Smooth muscle cell (in vitro differentiated cells): ENCODE data around the gene CTXN3. TPM values are rescaled to one million over a fixed set of nuclear protein-coding genes. Genes with fewer than 3 reads are reported as not detected.

Experiments
- DNase-seq: peaks from one replicate; lab custom pipeline; 2025; ENCODE audit not compliant: unreplicated experiment; lab: John Stamatoyannopoulos, UW
- H2AFZ ChIP-seq: fragments of 200-600 bp; sonication (generic); 2 replicates; pipeline ENCODE4 v1.6.0; 2016; ENCODE audit warnings: antibody characterized with exemption, low read depth, mild to moderate bottlenecking
- H3F3A ChIP-seq: fragments of 200-600 bp; sonication (generic); 2 replicates; pipeline ENCODE4 v1.6.0; 2017; ENCODE audit warnings: antibody characterized with exemption, low read depth
- H3K27ac ChIP-seq: fragments of 200-600 bp; sonication (generic); 2 replicates; pipeline ENCODE4 v1.5.1; 2016; ENCODE audit warnings: low read depth, mild to moderate bottlenecking
- H3K27me3 ChIP-seq: fragments of 200-600 bp; sonication (generic); 2 replicates; pipeline ENCODE4 v1.6.1; 2016; ENCODE audit warnings: low read depth, mild to moderate bottlenecking
- H3K36me3 ChIP-seq: fragments of 200-600 bp; sonication (generic); 2 replicates; pipeline ENCODE4 v1.5.1; 2016; ENCODE audit warnings: low read depth
- H3K4me1 ChIP-seq: fragments of 200-600 bp; sonication (generic); 2 replicates; pipeline ENCODE4 v1.5.1; 2016; ENCODE audit warnings: low read depth
- H3K4me2 ChIP-seq: fragments of 200-600 bp; sonication (generic); 2 replicates; pipeline ENCODE4 v1.6.0; 2016; ENCODE audit warnings: mild to moderate bottlenecking
- H3K4me3 ChIP-seq: fragments of 200-600 bp; sonication (generic); 2 replicates; pipeline ENCODE4 v1.5.1; 2016; ENCODE audit warnings: mild to moderate bottlenecking
- H3K79me2 ChIP-seq: fragments of 200-600 bp; sonication (generic); 2 replicates; pipeline ENCODE4 v1.6.0; 2016; ENCODE audit warnings: low read depth, mild to moderate bottlenecking
- H3K9ac ChIP-seq: fragments of 200-600 bp; sonication (generic); 2 replicates; pipeline ENCODE4 v1.6.0; 2016; ENCODE audit warnings: low read depth
- H3K9me3 ChIP-seq: fragments of 200-600 bp; sonication (generic); replicated peaks from 2 replicates; pipeline ENCODE4 v1.5.1; 2016; ENCODE audit warnings: low read depth
- H4K20me1 ChIP-seq: fragments of 200-600 bp; sonication (generic); 2 replicates; pipeline ENCODE4 v1.6.0; 2016; ENCODE audit warnings: low read depth
- CTCF ChIP-seq: fragments of 200-600 bp; sonication (generic); IDR thresholded peaks from 2 replicates; pipeline ENCODE4 v1.5.1; 2017; ENCODE audit warnings: borderline replicate concordance, mild to moderate bottlenecking, antibody characterized with exemption; ENCODE audit not compliant: insufficient read depth, poor library complexity, severe bottlenecking
- WGBS: methylation state at CpG from one replicate; pipeline ENCODE4 v1.1.7; 2016; ENCODE audit warnings: low lambda C conversion rate; 5-methylcytosine and 5-hydroxymethylcytosine counted together
- polyA plus RNA-seq: library from polyadenylated mRNA; unstranded; fragments of >200 nt; fragmentation: Nextera tagmentation; extraction: Ambion mirVana; gene quantifications from 2 replicates; pipeline ENCODE4 v1.2.1, GENCODE V29; 2016
- total RNA-seq: library from RNA; depleted of rRNA; stranded (reverse); fragments of >200 nt; gene quantifications from 2 replicates; pipeline ENCODE4 v1.2.3, GENCODE V29; 2014

The CTXN3 gene
- total and polyA plus RNA-seq, 2 experiments from 2014 or later: not detected

- no peaks in the 10 kb centered on the region for H3K4me1 ChIP-seq
These were observed 27.1 kb upstream of the CTXN3 start for GRCh38 chr5:127621601-127622325.

GRCh38 chr5:127634007-127634406 is 14.9 kb upstream of the CTXN3 start:
- no peaks in the 10 kb centered on the region for H3K4me1 ChIP-seq
- H3K27me3 ChIP-seq: no peaks in the 10 kb centered on the region
- H3K36me3 ChIP-seq: no peaks in the 10 kb centered on the region
- H3K79me2 ChIP-seq: no peaks in the 10 kb centered on the region
- H3K9me3 ChIP-seq: no peaks in the 10 kb centered on the region
- no peaks in the 10 kb centered on the region for H4K20me1 ChIP-seq
- no peak overlapping the region for H3K4me3 ChIP-seq
- DNase-seq: no peak
- no peak overlapping the region for H2AFZ ChIP-seq
- no peaks in the 10 kb centered on the region for H3F3A ChIP-seq
- no peak overlapping the region for H3K4me2 ChIP-seq
- TF ChIP-seq CTCF: no peak
- H3K27ac ChIP-seq: no peak overlapping the region
- H3K9ac ChIP-seq: no peak overlapping the region

More at GRCh38 chr5:127621601-127622325, 27.1 kb upstream of the CTXN3 start:
- Histone ChIP-seq H3K79me2 (no peaks in the 10 kb centered on the region), H3K9ac (no peak overlapping the region), H3K4me2 (no peak overlapping the region), H3K27ac (no peak overlapping the region), H2AFZ (no peak overlapping the region), H3K27me3 (no peaks in the 10 kb centered on the region), H3F3A (no peaks in the 10 kb centered on the region), H3K9me3 (no peaks in the 10 kb centered on the region), H3K36me3 (no peaks in the 10 kb centered on the region), H3K4me3 (no peak overlapping the region), H4K20me1 (no peaks in the 10 kb centered on the region)
- WGBS: 80% methylated on average over 4 of the region's 4 CpGs
- no peak for TF ChIP-seq CTCF
- DNase-seq: no peak

GRCh38 chr5:127639828-127640227 is 9.1 kb upstream of the CTXN3 start:
- no peaks in the 10 kb centered on the region for H3K36me3 ChIP-seq
- no peaks in the 10 kb centered on the region for H3F3A ChIP-seq
- no peaks in the 10 kb centered on the region for H3K4me1 ChIP-seq
- H3K27me3 ChIP-seq: no peaks in the 10 kb centered on the region
- WGBS: 43% methylated on average over 2 of the region's 2 CpGs
- no peak overlapping the region for H3K4me2 ChIP-seq
- H3K9ac ChIP-seq: no peak overlapping the region
- no peak for DNase-seq
- H3K27ac ChIP-seq: no peak overlapping the region
- H3K9me3 ChIP-seq: no peaks in the 10 kb centered on the region
- H2AFZ ChIP-seq: no peak overlapping the region
- TF ChIP-seq CTCF: no peak
- no peaks in the 10 kb centered on the region for H4K20me1 ChIP-seq
- H3K79me2 ChIP-seq: no peaks in the 10 kb centered on the region
- H3K4me3 ChIP-seq: no peak overlapping the region

GRCh38 chr5:127642949-127643348 is 5.9 kb upstream of the CTXN3 start:
- Histone ChIP-seq H4K20me1 (no peaks in the 10 kb centered on the region), H3K36me3 (no peaks in the 10 kb centered on the region), H3K79me2 (no peaks in the 10 kb centered on the region), H3K9me3 (no peaks in the 10 kb centered on the region), H3F3A (no peaks in the 10 kb centered on the region), H3K27ac (no peak overlapping the region), H3K4me3 (no peak overlapping the region), H3K9ac (no peak overlapping the region), H3K4me1 (no peaks in the 10 kb centered on the region), H2AFZ (no peak overlapping the region), H3K4me2 (no peak overlapping the region), H3K27me3 (no peaks in the 10 kb centered on the region)
- no peak for DNase-seq
- TF ChIP-seq CTCF: no peak
- WGBS: 84% methylated on average over 2 of the region's 2 CpGs
